GM19043 (cell line): ENCODE data around the gene MYO1E.
"Not testable (repeated sequence)": the region's sequence is repeated elsewhere in the genome, so short reads cannot be mapped to it uniquely, and the experiment has no call there.

ENCODE experiments used
- ATAC-seq: cut with Tn5 transposase; IDR thresholded peaks from one replicate; pipeline ENCODE4 v1.9.1; 2021; ENCODE audit warnings: low read depth; ENCODE audit not compliant: unreplicated experiment

Gene MYO1E

GRCh38 chr15:59353994-59354416 is 18.7 kb downstream of the MYO1E start:
- no peak for ATAC-seq

- no peak for ATAC-seq
These were observed 20.0 kb downstream of the MYO1E start for GRCh38 chr15:59352683-59353082.

- no peak for ATAC-seq
These were observed 20.5 kb downstream of the MYO1E start for GRCh38 chr15:59352189-59352588.

GRCh38 chr15:59350421-59350732 is 22.3 kb downstream of the MYO1E start:
- no peak for ATAC-seq

GRCh38 chr15:59349680-59350420 is 22.8 kb downstream of the MYO1E start:
- no peak for ATAC-seq

GRCh38 chr15:59347915-59348314 is 24.8 kb downstream of the MYO1E start:
- no peak for ATAC-seq

- no peak for ATAC-seq
These were observed 25.7 kb downstream of the MYO1E start for GRCh38 chr15:59346951-59347350.

- ATAC-seq = no peak
These were observed 27.3 kb downstream of the MYO1E start for GRCh38 chr15:59345326-59345725.

GRCh38 chr15:59344311-59344710 is 28.4 kb downstream of the MYO1E start:
- ATAC-seq = no peak

GRCh38 chr15:59340325-59340724 is 32.3 kb downstream of the MYO1E start:
- no peak for ATAC-seq

- no peak for ATAC-seq
These were observed 33.4 kb downstream of the MYO1E start for GRCh38 chr15:59339252-59339672.

GRCh38 chr15:59338414-59338813 is 34.3 kb downstream of the MYO1E start:
- ATAC-seq = no peak

GRCh38 chr15:59336725-59337124 is 35.9 kb downstream of the MYO1E start:
- not testable (repeated sequence) for ATAC-seq

GRCh38 chr15:59335207-59335786 is 37.4 kb downstream of the MYO1E start:
- ATAC-seq = no peak

- no peak for ATAC-seq
These were observed 38.6 kb downstream of the MYO1E start for GRCh38 chr15:59334076-59334415.

GRCh38 chr15:59333401-59334075 is 39.1 kb downstream of the MYO1E start:
- ATAC-seq = no peak

GRCh38 chr15:59332009-59332408 is 40.7 kb downstream of the MYO1E start:
- no peak for ATAC-seq

GRCh38 chr15:59330649-59331048 is 42.0 kb downstream of the MYO1E start:
- ATAC-seq = no peak

GRCh38 chr15:59329570-59330350 is 42.9 kb downstream of the MYO1E start:
- no peak for ATAC-seq

GRCh38 chr15:59329091-59329490 is 43.6 kb downstream of the MYO1E start:
- no peak for ATAC-seq

- ATAC-seq = peak; percentile 46
These were observed 44.7 kb downstream of the MYO1E start for GRCh38 chr15:59327942-59328341.
